Astrocyte of the cerebellum (primary cell): Measurements from ENCODE around the gene MOB2.
"Not testable (repeated sequence)": the region's sequence is repeated elsewhere in the genome, so short reads cannot be mapped to it uniquely, and the experiment has no call there.

Source experiments
- DNase-seq: peaks from one replicate; pipeline ENCODE4 v3.0.0-alpha.2; 2011; ENCODE audit warnings: low read depth
- H3K4me3 ChIP-seq: 2 replicates; pipeline ENCODE4 v1.5.1; 2011; ENCODE audit warnings: mild to moderate bottlenecking, low read depth, low read length, moderate library complexity
- CTCF ChIP-seq: IDR thresholded peaks from 2 replicates; pipeline ENCODE4 v1.5.1; 2012; ENCODE audit warnings: low read length, low read depth, moderate library complexity, mild to moderate bottlenecking; ENCODE audit errors: missing control alignments
- in situ Hi-C: cut with HindIII; loops from 2 replicates; pipeline ENCODE4 v1.10.0; 2017; ENCODE audit warnings: low sequenced_read_pairs

The MOB2 gene

GRCh38 chr11:1435820-1436467 lies 50.6 kb downstream of the MOB2 start:
- in situ Hi-C loops = no loop called here
- TF ChIP-seq CTCF = no peak
- no peak overlapping the region for H3K4me3 ChIP-seq
- DNase-seq = no peak

- DNase-seq, in situ Hi-C loops, H3K4me3 ChIP-seq: not testable (repeated sequence)
Observed at GRCh38 chr11:1435479-1435819, 51.1 kb downstream of the MOB2 start.

- DNase-seq = no peak
- TF ChIP-seq CTCF = no peak
- H3K4me3 ChIP-seq = no peak overlapping the region
- in situ Hi-C loops = no loop called here
Observed at GRCh38 chr11:1433977-1434640, 52.5 kb downstream of the MOB2 start.

- H3K4me3 ChIP-seq = no peak overlapping the region
- in situ Hi-C loops = no loop called here
- no peak for TF ChIP-seq CTCF
- DNase-seq = no peak
Observed at GRCh38 chr11:1433568-1433967, 53.0 kb downstream of the MOB2 start.

- no peak overlapping the region for H3K4me3 ChIP-seq
- DNase-seq = no peak
- in situ Hi-C loops = no loop called here
- no peak for TF ChIP-seq CTCF
Observed at GRCh38 chr11:1428762-1429316, 57.7 kb downstream of the MOB2 start.

- no peak for DNase-seq
- in situ Hi-C loops = no loop called here
- no peak for TF ChIP-seq CTCF
- H3K4me3 ChIP-seq = no peak overlapping the region
Observed at GRCh38 chr11:1425439-1425838, 61.1 kb downstream of the MOB2 start.

- no peak for TF ChIP-seq CTCF
- in situ Hi-C loops = no loop called here
- no peak for DNase-seq
- H3K4me3 ChIP-seq = no peak overlapping the region
Observed at GRCh38 chr11:1425006-1425405, 61.6 kb downstream of the MOB2 start.

- DNase-seq, H3K4me3 ChIP-seq, in situ Hi-C loops: not testable (repeated sequence)
Observed at GRCh38 chr11:1423406-1423805, 63.2 kb downstream of the MOB2 start.
